ENCODE results near the gene SRPK3. TPM values are rescaled to one million over a fixed set of nuclear protein-coding genes. Genes with fewer than 3 reads are reported as not detected.
A peak's percentile ranks its signal among the peaks of the same experiment; 100 is the strongest.

Gene SRPK3
- polyA plus RNA-seq, 1 of the 3 experiments (the other 2 are of a cell fraction) = 0.74 TPM

DNA sequence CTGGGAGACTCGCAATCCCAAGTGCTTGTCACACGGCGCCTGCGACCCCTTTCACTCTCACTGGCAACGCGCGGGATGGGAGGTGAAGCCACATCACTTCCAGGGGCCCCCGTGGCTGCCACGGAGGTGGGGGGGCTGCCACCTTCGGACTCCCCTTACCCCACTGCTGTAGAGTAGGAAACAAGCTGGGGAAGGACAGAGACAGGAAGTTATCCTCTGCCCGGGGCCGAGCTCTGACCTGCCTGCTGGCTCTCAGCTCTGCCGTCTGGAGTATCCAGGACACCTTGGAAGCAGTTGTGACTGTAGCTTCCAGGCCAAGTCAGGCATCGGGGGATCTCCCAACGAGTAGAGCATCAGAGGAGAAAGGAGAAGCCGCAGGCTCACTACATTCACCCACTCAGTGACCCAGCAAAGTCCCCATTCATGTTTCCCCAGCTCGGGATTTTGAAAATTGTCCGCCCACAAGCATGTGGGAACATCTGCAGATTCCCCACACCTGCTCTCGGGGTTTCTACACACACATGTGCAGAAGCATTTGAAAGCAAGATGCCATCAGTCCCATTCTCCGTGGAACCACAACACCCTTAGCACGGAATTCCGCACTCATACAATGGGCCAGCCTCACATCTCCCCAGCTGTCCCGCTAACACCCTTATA, 38.7 kb downstream of the SRPK3 start:
- POLR2A ChIA-PET = interaction anchor here (0.7 to 2.7 kb wide), 5 partner anchors 10 to 54 kb away, joined by 3 to 9 read pairs (median 4); partner anchors contain the start of genes IDH3G and SSR4
- TF ChIP-seq, protein P1, sequence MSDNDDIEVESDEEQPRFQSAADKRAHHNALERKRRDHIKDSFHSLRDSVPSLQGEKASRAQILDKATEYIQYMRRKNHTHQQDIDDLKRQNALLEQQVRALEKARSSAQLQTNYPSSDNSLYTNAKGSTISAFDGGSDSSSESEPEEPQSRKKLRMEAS (IDR thresholded peaks at IDR 0.05; ENCODE audit: low read depth) = no peak
- TF ChIP-seq CHD2 (IDR thresholded peaks at IDR 0.05; ENCODE audit: low read length, partially characterized antibody) = no peak
- TF ChIP-seq NRF1 (IDR thresholded peaks at IDR 0.05; ENCODE audit: low read depth, low read length) = no peak
- TF ChIP-seq JUND (IDR thresholded peaks at IDR 0.05) = no peak
- no peak for TF ChIP-seq SMC3 (IDR thresholded peaks at IDR 0.05; ENCODE audit: low read depth, low read length)
- no peak for TF ChIP-seq FOXM1 (IDR thresholded peaks at IDR 0.05; ENCODE audit: low read depth)
- no peak for TF ChIP-seq MEF2A (IDR thresholded peaks at IDR 0.05; ENCODE audit: borderline replicate concordance, low read depth)
- no peak for TF ChIP-seq SIN3A (IDR thresholded peaks at IDR 0.05; ENCODE audit: borderline replicate concordance, low read depth, low read length)
- TF ChIP-seq GATA2 (CRISPR knock-in tag; IDR thresholded peaks at IDR 0.05) = no peak
- TF ChIP-seq YY1 (IDR thresholded peaks at IDR 0.05; ENCODE audit: low read depth) = no peak
- TF ChIP-seq, protein P2, sequence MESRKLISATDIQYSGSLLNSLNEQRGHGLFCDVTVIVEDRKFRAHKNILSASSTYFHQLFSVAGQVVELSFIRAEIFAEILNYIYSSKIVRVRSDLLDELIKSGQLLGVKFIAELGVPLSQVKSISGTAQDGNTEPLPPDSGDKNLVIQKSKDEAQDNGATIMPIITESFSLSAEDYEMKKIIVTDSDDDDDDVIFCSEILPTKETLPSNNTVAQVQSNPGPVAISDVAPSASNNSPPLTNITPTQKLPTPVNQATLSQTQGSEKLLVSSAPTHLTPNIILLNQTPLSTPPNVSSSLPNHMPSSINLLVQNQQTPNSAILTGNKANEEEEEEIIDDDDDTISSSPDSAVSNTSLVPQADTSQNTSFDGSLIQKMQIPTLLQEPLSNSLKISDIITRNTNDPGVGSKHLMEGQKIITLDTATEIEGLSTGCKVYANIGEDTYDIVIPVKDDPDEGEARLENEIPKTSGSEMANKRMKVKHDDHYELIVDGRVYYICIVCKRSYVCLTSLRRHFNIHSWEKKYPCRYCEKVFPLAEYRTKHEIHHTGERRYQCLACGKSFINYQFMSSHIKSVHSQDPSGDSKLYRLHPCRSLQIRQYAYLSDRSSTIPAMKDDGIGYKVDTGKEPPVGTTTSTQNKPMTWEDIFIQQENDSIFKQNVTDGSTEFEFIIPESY (IDR thresholded peaks at IDR 0.05; ENCODE audit: borderline replicate concordance, low read depth) = no peak
- TF ChIP-seq ELF1 (IDR thresholded peaks at IDR 0.05) = no peak
- TF ChIP-seq EP300 (IDR thresholded peaks at IDR 0.05; ENCODE audit: borderline replicate concordance in 1 of 2, low read depth in 1 of 2, low read length in 1 of 2) = no peak

DNA sequence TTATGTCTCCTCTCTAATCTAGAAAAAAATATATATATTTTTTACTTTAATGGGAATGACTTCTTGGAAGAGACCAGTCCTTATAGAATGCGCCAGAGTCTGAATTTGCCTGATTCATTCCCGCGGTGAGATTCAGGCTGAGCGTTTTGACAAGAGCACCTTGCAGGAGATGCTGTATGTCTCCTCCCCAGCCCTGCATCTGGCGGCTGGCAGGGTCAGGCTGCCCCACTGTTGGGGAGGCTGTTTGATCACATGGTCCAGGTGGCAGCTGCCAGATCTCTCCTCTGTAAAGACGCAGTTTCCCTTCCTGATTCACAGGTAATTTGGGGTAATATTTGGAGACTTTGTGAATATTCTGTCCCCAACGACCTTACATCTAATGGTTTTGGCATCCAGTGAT, 39.8 kb downstream of the SRPK3 start:
- Histone ChIP-seq H3K79me2 (ENCODE audit: insufficient read depth) (no peaks in the 10 kb centered on the region), H4K20me1 (ENCODE audit: insufficient read depth) (no peaks in the 10 kb centered on the region), H3K4me1 (ENCODE audit: control insufficient read depth in 1 of 2, insufficient read depth in 2 of 2, low read depth in 1 of 2, low read length in 1 of 2) (peaks cover 0 to 30% of the 10 kb centered on the region in 2 experiments; a peak in 1 of 4 replicates), H3K27me3 (ENCODE audit: insufficient read depth) (peaks cover 25% of the 10 kb centered on the region), H2AFZ (ENCODE audit: low read depth) (no peak overlapping the region), H3K9me3 (no peaks in the 10 kb centered on the region), H3K9ac (no peak overlapping the region), H3K27ac (ENCODE audit: low read depth in 2 of 2, low read length in 1 of 2) (peak overlapping the region in 1 of 2 experiments; percentile 3; a peak in 2 of 4 replicates), H3K36me3 (replicated peaks in 1 of 2; ENCODE audit: control insufficient read depth in 1 of 2, insufficient read depth in 2 of 2, low read length in 1 of 2) (no peaks in the 10 kb centered on the region), H3K4me3 (ENCODE audit: low read depth in 2 of 2, low read length in 1 of 2) (no peak overlapping the region), H3K4me2 (no peak overlapping the region), H3F3A (replicated peaks; ENCODE audit: insufficient read depth) (no peaks in the 10 kb centered on the region), H3K9me2 (no peaks in the 10 kb centered on the region)
- 54% methylated on average over 6 of the region's 7 CpGs for WGBS (ENCODE audit: low lambda C conversion rate)
- ChIA-PET POLR2A (no interaction called here), CTCF (no interaction called here)
- peak; percentile 44 for DNase-seq
- TF ChIP-seq RFX5 (IDR thresholded peaks at IDR 0.05; ENCODE audit: low read length) (no peak), NRF1 (IDR thresholded peaks at IDR 0.05; ENCODE audit: low read depth, low read length) (no peak), RXRA (IDR thresholded peaks at IDR 0.05; ENCODE audit: borderline replicate concordance, low read depth) (no peak), TCF12 (IDR thresholded peaks at IDR 0.05) (no peak), RCOR1 (IDR thresholded peaks at IDR 0.05; ENCODE audit: low read length) (no peak)
- TF ChIP-seq, protein P3, sequence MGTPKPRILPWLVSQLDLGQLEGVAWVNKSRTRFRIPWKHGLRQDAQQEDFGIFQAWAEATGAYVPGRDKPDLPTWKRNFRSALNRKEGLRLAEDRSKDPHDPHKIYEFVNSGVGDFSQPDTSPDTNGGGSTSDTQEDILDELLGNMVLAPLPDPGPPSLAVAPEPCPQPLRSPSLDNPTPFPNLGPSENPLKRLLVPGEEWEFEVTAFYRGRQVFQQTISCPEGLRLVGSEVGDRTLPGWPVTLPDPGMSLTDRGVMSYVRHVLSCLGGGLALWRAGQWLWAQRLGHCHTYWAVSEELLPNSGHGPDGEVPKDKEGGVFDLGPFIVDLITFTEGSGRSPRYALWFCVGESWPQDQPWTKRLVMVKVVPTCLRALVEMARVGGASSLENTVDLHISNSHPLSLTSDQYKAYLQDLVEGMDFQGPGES (IDR thresholded peaks at IDR 0.05; ENCODE audit: low read depth, low read length) = no peak
- TF ChIP-seq, protein P4, sequence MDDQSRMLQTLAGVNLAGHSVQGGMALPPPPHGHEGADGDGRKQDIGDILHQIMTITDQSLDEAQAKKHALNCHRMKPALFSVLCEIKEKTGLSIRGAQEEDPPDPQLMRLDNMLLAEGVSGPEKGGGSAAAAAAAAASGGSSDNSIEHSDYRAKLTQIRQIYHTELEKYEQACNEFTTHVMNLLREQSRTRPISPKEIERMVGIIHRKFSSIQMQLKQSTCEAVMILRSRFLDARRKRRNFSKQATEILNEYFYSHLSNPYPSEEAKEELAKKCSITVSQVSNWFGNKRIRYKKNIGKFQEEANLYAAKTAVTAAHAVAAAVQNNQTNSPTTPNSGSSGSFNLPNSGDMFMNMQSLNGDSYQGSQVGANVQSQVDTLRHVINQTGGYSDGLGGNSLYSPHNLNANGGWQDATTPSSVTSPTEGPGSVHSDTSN (IDR thresholded peaks at IDR 0.05) = no peak

More for the DNA sequence above, 38.7 kb downstream of the SRPK3 start:
- Histone ChIP-seq H3K4me2 (peak overlapping the region; percentile 72), H3K27me3 (ENCODE audit: insufficient read depth) (peaks cover 22% of the 10 kb centered on the region), H3K4me1 (ENCODE audit: control insufficient read depth in 1 of 2, insufficient read depth in 2 of 2, low read depth in 1 of 2, low read length in 1 of 2) (peaks cover 0 to 34% of the 10 kb centered on the region in 2 experiments; a peak in 1 of 4 replicates), H4K20me1 (ENCODE audit: insufficient read depth) (no peaks in the 10 kb centered on the region), H3K36me3 (replicated peaks in 1 of 2; ENCODE audit: control insufficient read depth in 1 of 2, insufficient read depth in 2 of 2, low read length in 1 of 2) (no peaks in the 10 kb centered on the region), H3F3A (replicated peaks; ENCODE audit: insufficient read depth) (no peaks in the 10 kb centered on the region), H3K9me3 (no peaks in the 10 kb centered on the region), H3K27ac (ENCODE audit: low read depth in 2 of 2, low read length in 1 of 2) (peak overlapping the region in 1 of 2 experiments; percentile 81; a peak in 2 of 4 replicates), H3K79me2 (ENCODE audit: insufficient read depth) (no peaks in the 10 kb centered on the region), H3K4me3 (ENCODE audit: low read depth in 2 of 2, low read length in 1 of 2) (peak overlapping the region; percentile 32 to 37), H3K9ac (peak overlapping the region; percentile 39; the same call in 1 of the 2 replicates), H2AFZ (ENCODE audit: low read depth) (peak overlapping the region; percentile 59; the same call in 1 of the 2 replicates), H3K9me2 (no peaks in the 10 kb centered on the region)
- WGBS (ENCODE audit: low lambda C conversion rate) = 48% methylated on average over 9 of the region's 23 CpGs
- CTCF ChIA-PET = interaction anchor here (0.9 to 1.1 kb wide), 4 partner anchors 15 to 129 kb away, joined by 3 read pairs; no protein-coding TSS in a partner anchor
- peak; percentile 55 for DNase-seq
